ENCODE measurements around the gene SAMD9L. TPM values are rescaled to one million over a fixed set of nuclear protein-coding genes. Genes with fewer than 3 reads are reported as not detected.

The SAMD9L gene
- total RNA-seq, 1 donor from 2014 or later, result 162 TPM

Other genes with a start within 250 kb of the SAMD9L start
- 59.0 and 59.5 TPM in 2 replicates for gene SAMD9, start 30.4 kb downstream of the SAMD9L start, total RNA-seq
- gene HEPACAM2, start 78.1 kb upstream of the SAMD9L start, total RNA-seq, result not detected in 2 replicates
- 24.5 and 25.0 TPM in 2 replicates for gene VPS50, start 84.0 kb upstream of the SAMD9L start, total RNA-seq